ENCODE measurements around the gene GSG1L.
"Not testable (repeated sequence)": the region's sequence is repeated elsewhere in the genome, so short reads cannot be mapped to it uniquely, and the experiment has no call there.

Gene GSG1L

GRCh38 chr16:27751676-27752075, 311.8 kb downstream of the GSG1L start:
- no peak for DNase-seq (ENCODE audit: low spot score)

GRCh38 chr16:27751233-27751632, 312.3 kb downstream of the GSG1L start:
- DNase-seq (ENCODE audit: low spot score): no peak

- no peak for DNase-seq (ENCODE audit: low spot score)
Observed at GRCh38 chr16:27749946-27750345, 313.6 kb downstream of the GSG1L start.

- DNase-seq (ENCODE audit: low spot score): no peak
Observed at GRCh38 chr16:27749547-27749875, 314.0 kb downstream of the GSG1L start.

GRCh38 chr16:27748868-27749546, 314.5 kb downstream of the GSG1L start:
- DNase-seq (ENCODE audit: low spot score): peak; percentile 34

- DNase-seq (ENCODE audit: low spot score): no peak
Observed at GRCh38 chr16:27747946-27748345, 315.6 kb downstream of the GSG1L start.

DNA sequence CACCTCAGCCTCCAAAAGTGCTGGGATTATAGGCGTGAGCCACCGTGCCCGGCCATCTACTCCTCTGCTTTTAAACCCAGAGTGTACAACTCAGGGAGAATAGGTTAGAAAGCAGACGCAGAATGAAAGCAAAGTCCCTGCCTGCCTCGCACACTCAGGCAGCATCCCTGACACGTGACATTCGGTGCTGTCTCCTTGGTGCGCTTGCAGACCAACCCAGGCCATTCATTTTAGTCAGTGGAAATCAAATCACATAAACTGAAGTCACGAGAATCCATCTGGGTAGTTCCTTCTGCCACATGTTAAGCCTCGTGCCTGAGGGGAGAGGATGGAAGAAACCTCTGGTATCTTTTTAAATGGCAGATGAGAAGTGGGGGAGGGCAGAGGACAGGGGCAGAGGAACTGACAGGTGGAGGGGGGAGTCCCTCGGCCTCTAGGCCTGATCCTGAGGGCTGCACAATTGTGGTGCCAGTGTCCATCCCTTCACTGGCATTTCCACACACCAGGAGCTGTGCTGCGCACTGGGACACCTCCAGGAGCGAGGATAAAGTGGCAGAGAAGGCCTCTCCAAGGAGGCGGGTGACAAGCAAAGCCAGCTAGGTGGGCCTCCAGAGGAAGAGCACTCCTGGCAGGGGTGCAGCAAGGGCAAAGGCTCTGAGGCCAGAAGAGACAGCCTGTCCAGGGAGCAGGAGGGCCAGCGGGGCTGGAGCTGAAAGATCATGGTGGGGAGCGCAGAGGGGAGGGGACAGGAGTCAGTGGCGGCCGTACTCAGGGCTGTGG, 317.2 kb downstream of the GSG1L start:
- no peak for DNase-seq (ENCODE audit: low spot score)

GRCh38 chr16:27745348-27745747, 318.2 kb downstream of the GSG1L start:
- no peak for DNase-seq (ENCODE audit: low spot score)

- DNase-seq (ENCODE audit: low spot score): no peak
Observed at GRCh38 chr16:27743963-27744362, 319.6 kb downstream of the GSG1L start.

DNA sequence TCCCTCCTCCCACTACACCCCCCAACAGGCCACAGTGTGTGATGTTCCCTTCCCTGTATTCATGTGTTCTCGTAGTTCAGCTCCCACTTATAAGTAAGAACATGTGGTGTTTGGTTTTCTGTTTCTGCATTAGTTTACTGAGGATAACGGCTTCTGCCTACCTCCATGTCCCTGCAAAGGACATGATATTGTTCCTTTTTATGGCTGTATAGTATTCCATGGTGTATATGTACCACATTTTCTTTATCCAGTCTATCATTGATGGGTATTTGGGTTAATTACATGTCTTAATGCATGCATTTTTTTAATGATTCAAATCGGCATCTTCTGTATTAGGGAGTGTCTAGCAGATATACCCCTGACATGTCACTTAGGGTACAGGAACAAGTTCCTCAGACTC, 320.5 kb downstream of the GSG1L start:
- not testable (repeated sequence) for DNase-seq (ENCODE audit: low spot score)

GRCh38 chr16:27742333-27742732, 321.2 kb downstream of the GSG1L start:
- DNase-seq (ENCODE audit: low spot score): no peak

DNA sequence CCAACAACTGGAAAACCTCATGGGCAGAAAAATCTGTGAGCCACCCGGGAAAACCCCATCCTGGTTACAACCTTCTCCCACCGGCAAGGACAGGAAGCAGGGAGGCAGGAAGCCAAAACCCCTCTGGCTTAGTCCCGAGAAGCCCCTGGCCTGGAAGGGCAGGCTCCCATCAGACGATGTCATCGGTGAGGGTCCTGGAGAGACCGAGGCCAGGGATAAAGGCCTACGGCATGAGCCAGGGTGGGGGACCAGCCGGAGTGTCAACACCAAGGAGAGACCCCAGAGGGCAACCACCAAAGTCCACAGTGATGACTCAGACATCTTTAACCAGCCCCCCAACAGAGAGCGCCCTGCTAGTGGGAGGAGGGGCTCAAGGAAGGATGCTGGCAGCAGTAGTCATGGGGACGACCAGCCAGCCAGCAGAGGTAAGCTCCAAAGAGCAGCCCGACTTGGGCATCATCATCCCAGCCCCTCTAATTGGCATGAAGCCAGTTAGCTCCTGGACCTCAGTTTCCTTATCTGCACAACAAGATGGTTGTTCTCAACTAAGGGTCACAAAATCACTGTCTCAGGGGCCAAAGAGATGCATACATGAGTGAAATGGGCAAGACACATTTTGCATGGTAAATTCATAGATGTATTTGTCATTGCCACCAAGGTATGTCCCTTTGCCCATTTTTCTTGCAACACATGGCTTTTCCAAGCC, 322.9 kb downstream of the GSG1L start:
- DNase-seq (ENCODE audit: low spot score): no peak

GRCh38 chr16:27739606-27740357, 323.7 kb downstream of the GSG1L start:
- no peak for DNase-seq (ENCODE audit: low spot score)

- no peak for DNase-seq (ENCODE audit: low spot score)
Observed at GRCh38 chr16:27738596-27738995, 324.9 kb downstream of the GSG1L start.
